Measurements from ENCODE around the gene CA7. TPM values are rescaled to one million over a fixed set of nuclear protein-coding genes. Genes with fewer than 3 reads are reported as not detected.

Gene CA7
- total and polyA plus RNA-seq, 2 donors (not counting 3 experiments of a cell fraction or from before 2014, with no cell fraction given) = not detected

- BruUV-seq (replicated peaks) = no TSS peak
- H4K20me1 ChIP-seq (replicated peaks; ENCODE audit: control insufficient read depth, extremely low read depth, insufficient read depth, low read length) = no peaks in the 10 kb centered on the region
- intact Hi-C loops (cut with micrococcal nuclease) (no loop called here), dilution Hi-C loops (cut with MboI; ENCODE audit: extremely low pct_ligation_motif_present, low sequenced_read_pairs) (no loop called here)
- FAIRE-seq = no peak
- H3K79me2 ChIP-seq (ENCODE audit: control insufficient read depth, insufficient read depth, low read length) = no peaks in the 10 kb centered on the region
- DNase-seq (ENCODE audit: low read depth, low spot score) = no peak
- H3K4me3 ChIP-seq (replicated peaks in 1 of 3; ENCODE audit: insufficient read depth in 1 of 3, low read depth in 1 of 3, low read length in 3 of 3) = no peak overlapping the region
- no peak overlapping the region for H3K27ac ChIP-seq (ENCODE audit: insufficient read depth, low read depth, low read length)
- no peak overlapping the region for H3K4me2 ChIP-seq (ENCODE audit: insufficient read depth, low read length)
- H2AFZ ChIP-seq (ENCODE audit: low read depth, low read length) = no peak overlapping the region
- H3K4me1 ChIP-seq (ENCODE audit: control insufficient read depth, extremely low read depth, insufficient read depth, low read length) = no peaks in the 10 kb centered on the region
- no peak overlapping the region for H3K9ac ChIP-seq (replicated peaks; ENCODE audit: extremely low read depth, insufficient read depth, low read length)
- POLR2A ChIA-PET = no interaction called here
- CTCF ChIA-PET = interaction anchor here (0.9 to 1.4 kb wide), 3 partner anchors 9 to 20 kb away, joined by 3 read pairs; partner anchors contain the start of gene NAE1
- no peaks in the 10 kb centered on the region for H3K9me1 ChIP-seq (replicated peaks; ENCODE audit: control insufficient read depth, extremely low read depth, insufficient read depth, low read length)
- no peaks in the 10 kb centered on the region for H3K9me3 ChIP-seq (replicated peaks; ENCODE audit: control insufficient read depth, insufficient read depth, low read length)
- TF ChIP-seq POLR2AphosphoS5 (IDR thresholded peaks at IDR 0.05; ENCODE audit: insufficient read depth, low read depth, low read length) (no peak), CTCF (IDR thresholded peaks at IDR 0.05; ENCODE audit: extremely low read depth in 1 of 2, insufficient read depth in 1 of 2, low read depth in 1 of 2, low read length in 2 of 2) (no peak), MYC (IDR thresholded peaks at IDR 0.05; ENCODE audit: low read depth, low read length) (no peak)
- H3K36me3 ChIP-seq (ENCODE audit: control insufficient read depth in 2 of 2, extremely low read depth in 1 of 2, insufficient read depth in 2 of 2, low read length in 2 of 2) = peaks cover 2 to 18% of the 10 kb centered on the region in 2 experiments
- H3K27me3 ChIP-seq (ENCODE audit: control insufficient read depth in 2 of 2, insufficient read depth in 2 of 2, low read length in 2 of 2) = no peaks in the 10 kb centered on the region
Measured at GRCh38 chr16:66810391-66810790, 33.8 kb upstream of the CA7 start.

- no peak overlapping the region for H3K4me3 ChIP-seq (replicated peaks in 1 of 3; ENCODE audit: insufficient read depth in 1 of 3, low read depth in 1 of 3, low read length in 3 of 3)
- no peaks in the 10 kb centered on the region for H4K20me1 ChIP-seq (replicated peaks; ENCODE audit: control insufficient read depth, extremely low read depth, insufficient read depth, low read length)
- H2AFZ ChIP-seq (ENCODE audit: low read depth, low read length) = no peak overlapping the region
- peaks cover 1 to 21% of the 10 kb centered on the region in 2 experiments for H3K36me3 ChIP-seq (ENCODE audit: control insufficient read depth in 2 of 2, extremely low read depth in 1 of 2, insufficient read depth in 2 of 2, low read length in 2 of 2)
- TF ChIP-seq MAX (IDR thresholded peaks at IDR 0.05; ENCODE audit: insufficient read depth, insufficient read length) (no peak), JUN (IDR thresholded peaks at IDR 0.05; ENCODE audit: borderline replicate concordance, insufficient read depth, insufficient read length, low read depth) (no peak), POLR2A (IDR thresholded peaks at IDR 0.05; ENCODE audit: low read depth, low read length) (no peak), FOS (IDR thresholded peaks at IDR 0.05; ENCODE audit: borderline replicate concordance, insufficient read depth, low read length) (no peak), GATA2 (IDR thresholded peaks at IDR 0.05; ENCODE audit: insufficient read depth, insufficient read length, low read depth, low read length) (no peak), MYC (IDR thresholded peaks at IDR 0.05; ENCODE audit: low read depth, low read length) (no peak), EZH2 (IDR thresholded peaks at IDR 0.05; ENCODE audit: borderline replicate concordance, low read depth, low read length, severe bottlenecking) (no peak), POLR2AphosphoS5 (IDR thresholded peaks at IDR 0.05; ENCODE audit: insufficient read depth, low read depth, low read length) (no peak), CTCF (IDR thresholded peaks at IDR 0.05; ENCODE audit: extremely low read depth in 1 of 2, insufficient read depth in 1 of 2, low read depth in 1 of 2, low read length in 2 of 2) (no peak)
- no peaks in the 10 kb centered on the region for H3K27me3 ChIP-seq (ENCODE audit: control insufficient read depth in 2 of 2, insufficient read depth in 2 of 2, low read length in 2 of 2)
- no peak overlapping the region for H3K27ac ChIP-seq (ENCODE audit: insufficient read depth, low read depth, low read length)
- dilution Hi-C loops (cut with MboI; ENCODE audit: extremely low pct_ligation_motif_present, low sequenced_read_pairs) (no loop called here), intact Hi-C loops (cut with micrococcal nuclease) (no loop called here)
- CTCF ChIA-PET = interaction anchor here (0.9 to 3.0 kb wide), 4 partner anchors 8 to 57 kb away, joined by 3 to 12 read pairs (median 4); partner anchors contain the start of gene NAE1
- no TSS peak for BruUV-seq (replicated peaks)
- no peaks in the 10 kb centered on the region for H3K79me2 ChIP-seq (ENCODE audit: control insufficient read depth, insufficient read depth, low read length)
- no peaks in the 10 kb centered on the region for H3K9me1 ChIP-seq (replicated peaks; ENCODE audit: control insufficient read depth, extremely low read depth, insufficient read depth, low read length)
- POLR2A ChIA-PET = no interaction called here
- no peaks in the 10 kb centered on the region for H3K9me3 ChIP-seq (replicated peaks; ENCODE audit: control insufficient read depth, insufficient read depth, low read length)
- no peak for DNase-seq (ENCODE audit: low read depth, low spot score)
- no peaks in the 10 kb centered on the region for H3K4me1 ChIP-seq (ENCODE audit: control insufficient read depth, extremely low read depth, insufficient read depth, low read length)
- no peak for FAIRE-seq
- no peak overlapping the region for H3K9ac ChIP-seq (replicated peaks; ENCODE audit: extremely low read depth, insufficient read depth, low read length)
- no peak overlapping the region for H3K4me2 ChIP-seq (ENCODE audit: insufficient read depth, low read length)
Measured at GRCh38 chr16:66811043-66811442, 33.2 kb upstream of the CA7 start.
